Vagina (tissue), 2 donors: Measurements from ENCODE around the gene FBXO7. TPM values are rescaled to one million over a fixed set of nuclear protein-coding genes. Genes with fewer than 3 reads are reported as not detected.
"Not testable (repeated sequence)": the region's sequence is repeated elsewhere in the genome, so short reads cannot be mapped to it uniquely, and the experiment has no call there.

ENCODE experiments used
- DNase-seq, 2 donors: peaks; one replicate each; pipeline ENCODE4 v3.0.0-alpha.2; 2017; ENCODE audit errors: extremely low spot score in 2 of 2
- H3K27ac ChIP-seq: fragments of 200-600 bp; sonication (generic); one replicate; pipeline ENCODE4 v1.5.1; 2019
- H3K27me3 ChIP-seq: fragments of 200-600 bp; sonication (generic); one replicate; pipeline ENCODE4 v1.5.1; 2019
- H3K36me3 ChIP-seq, 2 donors: fragments of 200-600 bp; sonication (generic); one replicate each; pipeline ENCODE4 v1.5.1; 2017 to 2019
- H3K4me1 ChIP-seq: fragments of 200-600 bp; sonication (generic); one replicate; pipeline ENCODE4 v1.5.1; 2019
- H3K4me3 ChIP-seq, 2 donors: fragments of 200-600 bp; sonication (generic); 1 replicate in 1 of 2; 2 replicates in 1 of 2; pipeline ENCODE4 v1.5.1; 2016 to 2019
- H3K9me3 ChIP-seq: fragments of 200-600 bp; sonication (generic); one replicate; pipeline ENCODE4 v1.5.1; 2019
- CTCF ChIP-seq, 3 experiments: fragments of 450-650 bp in 2 of 3; fragments of 200-600 bp in 1 of 3; sonication (generic) in 1 of 3; IDR thresholded peaks; one replicate each; pipeline ENCODE4 v1.5.1; 2017 to 2019; ENCODE audit warnings: antibody characterized with exemption in 3 of 3, mild to moderate bottlenecking in 2 of 3, moderate library complexity in 2 of 3
- POLR2A ChIP-seq, 2 donors: fragments of 450-650 bp; IDR thresholded peaks; one replicate each; pipeline ENCODE4 v1.6.1; 2017; ENCODE audit warnings: antibody characterized with exemption in 2 of 2, mild to moderate bottlenecking in 2 of 2, moderate library complexity in 2 of 2
- POLR2AphosphoS5 ChIP-seq, 2 donors: sonication (generic); formaldehyde crosslinking; IDR thresholded peaks; one replicate each; pipeline ENCODE4 v1.9.0; 2017; ENCODE audit warnings: antibody characterized with exemption in 2 of 2, mild to moderate bottlenecking in 2 of 2, low read depth in 1 of 2; ENCODE audit not compliant: insufficient read depth in 1 of 2
- intact Hi-C: fragments of 100-400 bp; cut with DNase I; formaldehyde crosslinking; loops from one replicate; pipeline ENCODE4 v1.15.1; 2023
- total RNA-seq: library from RNA; depleted of rRNA; stranded (reverse); fragments of >200 nt; gene quantifications from one replicate; pipeline ENCODE4 v1.2.3, GENCODE V29; 2016

FBXO7 gene
- total RNA-seq, 1 donor from 2014 or later = 70.2 TPM

- intact Hi-C loops = no loop called here
- H3K4me3 ChIP-seq = no peak overlapping the region
- no peaks in the 10 kb centered on the region for H3K27me3 ChIP-seq
- no peaks in the 10 kb centered on the region for H3K36me3 ChIP-seq
- H3K27ac ChIP-seq = no peak overlapping the region
- no peak for DNase-seq
- no peaks in the 10 kb centered on the region for H3K9me3 ChIP-seq
- H3K4me1 ChIP-seq = peaks cover 59% of the 10 kb centered on the region
- no peak for TF ChIP-seq POLR2A (IDR thresholded peaks at IDR 0.05)
- TF ChIP-seq CTCF (IDR thresholded peaks at IDR 0.05) = no peak
- TF ChIP-seq POLR2AphosphoS5 (IDR thresholded peaks at IDR 0.05; ENCODE audit: insufficient read depth in 1 of 2, low read depth in 1 of 2) = no peak
These were observed 3.0 kb downstream of the FBXO7 start for GRCh38 chr22:32477596-32477995.

DNA sequence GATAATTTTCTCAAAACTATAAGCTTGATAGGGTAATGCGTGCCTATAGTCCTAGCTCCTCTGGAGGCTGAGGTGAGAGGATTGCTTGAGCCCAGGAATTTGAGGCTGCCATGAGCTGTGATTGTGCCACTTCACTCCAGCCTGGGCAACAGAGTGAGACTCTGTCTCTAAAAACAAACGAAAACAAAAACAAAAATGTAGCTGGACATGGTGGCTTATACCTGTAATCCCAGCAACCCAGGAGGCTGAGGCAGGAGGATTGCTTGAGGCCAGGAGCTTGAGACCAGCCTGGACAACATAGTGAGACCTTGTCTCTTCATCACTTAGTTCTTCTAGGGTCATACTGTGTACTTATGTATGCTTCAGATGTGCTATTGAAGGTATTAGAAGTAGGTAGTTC lies 3.9 kb downstream of the FBXO7 start:
- H3K9me3 ChIP-seq, DNase-seq, intact Hi-C loops, H3K4me3 ChIP-seq, H3K27ac ChIP-seq, H3K36me3 ChIP-seq, H3K27me3 ChIP-seq: not testable (repeated sequence)
- peaks cover 67% of the 10 kb centered on the region for H3K4me1 ChIP-seq

- no peak overlapping the region for H3K4me3 ChIP-seq
- peaks cover 64% of the 10 kb centered on the region for H3K4me1 ChIP-seq
- no peaks in the 10 kb centered on the region for H3K9me3 ChIP-seq
- TF ChIP-seq POLR2A (IDR thresholded peaks at IDR 0.05) (no peak), POLR2AphosphoS5 (IDR thresholded peaks at IDR 0.05; ENCODE audit: insufficient read depth in 1 of 2, low read depth in 1 of 2) (no peak), CTCF (IDR thresholded peaks at IDR 0.05) (no peak)
- H3K27ac ChIP-seq = no peak overlapping the region
- no peak for DNase-seq
- peaks cover 0 to under 1% of the 10 kb centered on the region in 2 donors for H3K36me3 ChIP-seq
- H3K27me3 ChIP-seq = no peaks in the 10 kb centered on the region
- intact Hi-C loops = no loop called here
These were observed 4.4 kb downstream of the FBXO7 start for GRCh38 chr22:32478994-32479393.

DNA sequence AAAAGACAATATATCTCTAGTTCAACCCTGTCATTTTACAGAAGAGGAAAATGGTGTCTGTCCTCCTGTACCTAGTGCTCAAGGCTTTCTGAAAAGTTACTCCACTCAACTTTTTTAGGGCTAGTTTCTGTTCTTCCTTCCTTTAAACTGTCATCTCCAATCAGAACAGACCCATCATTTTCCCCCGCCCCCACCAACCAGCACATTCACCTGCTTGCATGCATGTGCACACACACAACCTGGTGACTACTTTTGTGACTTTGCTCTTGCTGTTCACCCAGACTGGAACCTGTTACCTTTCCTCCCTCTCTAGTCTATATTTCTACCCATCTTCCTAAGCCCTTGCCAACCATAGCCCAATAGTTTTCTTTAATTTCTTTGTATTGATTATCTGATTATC lies 5.6 kb downstream of the FBXO7 start:
- H3K9me3 ChIP-seq = no peaks in the 10 kb centered on the region
- peaks cover 0 to 12% of the 10 kb centered on the region in 2 donors for H3K36me3 ChIP-seq
- H3K27ac ChIP-seq = no peak overlapping the region
- TF ChIP-seq CTCF (IDR thresholded peaks at IDR 0.05) (no peak), POLR2AphosphoS5 (IDR thresholded peaks at IDR 0.05; ENCODE audit: insufficient read depth in 1 of 2, low read depth in 1 of 2) (no peak), POLR2A (IDR thresholded peaks at IDR 0.05) (no peak)
- no peak overlapping the region for H3K4me3 ChIP-seq
- peaks cover 61% of the 10 kb centered on the region for H3K4me1 ChIP-seq
- no peaks in the 10 kb centered on the region for H3K27me3 ChIP-seq
- intact Hi-C loops = no loop called here
- DNase-seq = no peak

GRCh38 chr22:32482708-32483107 lies 8.1 kb downstream of the FBXO7 start:
- DNase-seq = no peak
- intact Hi-C loops = no loop called here
- no peak overlapping the region for H3K4me3 ChIP-seq
- H3K27ac ChIP-seq = no peak overlapping the region
- no peaks in the 10 kb centered on the region for H3K9me3 ChIP-seq
- no peak for TF ChIP-seq POLR2A (IDR thresholded peaks at IDR 0.05)
- no peak for TF ChIP-seq POLR2AphosphoS5 (IDR thresholded peaks at IDR 0.05; ENCODE audit: insufficient read depth in 1 of 2, low read depth in 1 of 2)
- TF ChIP-seq CTCF (IDR thresholded peaks at IDR 0.05) = no peak
- H3K36me3 ChIP-seq = peaks cover 0 to 30% of the 10 kb centered on the region in 2 donors
- no peaks in the 10 kb centered on the region for H3K27me3 ChIP-seq
- peaks cover 41% of the 10 kb centered on the region for H3K4me1 ChIP-seq
